MG63 (cell line): Measurements from ENCODE around the gene STIM2. TPM values are rescaled to one million over a fixed set of nuclear protein-coding genes. Genes with fewer than 3 reads are reported as not detected.
"Not testable (repeated sequence)": the region's sequence is repeated elsewhere in the genome, so short reads cannot be mapped to it uniquely, and the experiment has no call there.

Experiments used
- DNase-seq: peaks from one replicate; pipeline ENCODE4 v3.0.0-alpha.2; 2020
- H3K27me3 ChIP-seq: fragments of 250-450 bp; sonication (Bioruptor Pico); 2 replicates; pipeline ENCODE4 v1.5.1; 2020; ENCODE audit warnings: mild to moderate bottlenecking, moderate library complexity
- H3K36me3 ChIP-seq: fragments of 250-450 bp; sonication (Bioruptor Pico); 2 replicates; pipeline ENCODE4 v1.5.1; 2020; ENCODE audit warnings: mild to moderate bottlenecking, moderate library complexity
- H3K4me3 ChIP-seq: fragments of 250-450 bp; sonication (Bioruptor Pico); 2 replicates; pipeline ENCODE4 v1.5.1; 2020; ENCODE audit warnings: mild to moderate bottlenecking, moderate library complexity
- H3K9me3 ChIP-seq: fragments of 250-450 bp; sonication (Bioruptor Pico); 2 replicates; pipeline ENCODE4 v1.5.1; 2020; ENCODE audit warnings: mild to moderate bottlenecking, moderate library complexity
- total RNA-seq: library from RNA; depleted of rRNA; stranded (reverse); fragments of >200 nt; shearing (Covaris generic); gene quantifications from 2 replicates; pipeline ENCODE4 v1.2.3, GENCODE V29; 2014; ENCODE audit warnings: low replicate concordance

Gene STIM2
- total RNA-seq, 1 experiment from 2014 or later = 15.7 TPM

GRCh38 chr4:26879805-26880204, 19.2 kb downstream of the STIM2 start:
- Histone ChIP-seq H3K36me3 (no peaks in the 10 kb centered on the region), H3K27me3 (no peaks in the 10 kb centered on the region), H3K9me3 (no peaks in the 10 kb centered on the region), H3K4me3 (no peak overlapping the region)
- no peak for DNase-seq

GRCh38 chr4:26884026-26884425, 23.4 kb downstream of the STIM2 start:
- DNase-seq = no peak
- no peaks in the 10 kb centered on the region for H3K27me3 ChIP-seq

GRCh38 chr4:26884486-26884988, 23.9 kb downstream of the STIM2 start:
- no peaks in the 10 kb centered on the region for H3K36me3 ChIP-seq
- H3K27me3 ChIP-seq = no peaks in the 10 kb centered on the region
- no peak for DNase-seq
- no peak overlapping the region for H3K4me3 ChIP-seq
- H3K9me3 ChIP-seq = no peaks in the 10 kb centered on the region

More at GRCh38 chr4:26884026-26884425, 23.4 kb downstream of the STIM2 start:
- Histone ChIP-seq H3K9me3 (no peaks in the 10 kb centered on the region), H3K36me3 (no peaks in the 10 kb centered on the region), H3K4me3 (no peak overlapping the region)

GRCh38 chr4:26885912-26886274, 25.3 kb downstream of the STIM2 start:
- no peaks in the 10 kb centered on the region for H3K36me3 ChIP-seq
- no peak overlapping the region for H3K4me3 ChIP-seq
- H3K9me3 ChIP-seq = no peaks in the 10 kb centered on the region
- no peaks in the 10 kb centered on the region for H3K27me3 ChIP-seq
- no peak for DNase-seq

- no peaks in the 10 kb centered on the region for H3K9me3 ChIP-seq
- no peaks in the 10 kb centered on the region for H3K27me3 ChIP-seq
- no peak for DNase-seq
- no peaks in the 10 kb centered on the region for H3K36me3 ChIP-seq
- H3K4me3 ChIP-seq = no peak overlapping the region
Observed at GRCh38 chr4:26887143-26887542, 26.5 kb downstream of the STIM2 start.

- no peak for DNase-seq
- Histone ChIP-seq H3K9me3 (no peaks in the 10 kb centered on the region), H3K27me3 (no peaks in the 10 kb centered on the region), H3K4me3 (no peak overlapping the region), H3K36me3 (no peaks in the 10 kb centered on the region)
Observed at GRCh38 chr4:26887809-26888208, 27.2 kb downstream of the STIM2 start.

GRCh38 chr4:26889356-26889755, 28.7 kb downstream of the STIM2 start:
- H3K9me3 ChIP-seq = no peaks in the 10 kb centered on the region
- H3K27me3 ChIP-seq = no peaks in the 10 kb centered on the region
- no peak overlapping the region for H3K4me3 ChIP-seq
- DNase-seq = no peak
- no peaks in the 10 kb centered on the region for H3K36me3 ChIP-seq

GRCh38 chr4:26891054-26891453, 30.4 kb downstream of the STIM2 start:
- Histone ChIP-seq H3K36me3 (no peaks in the 10 kb centered on the region), H3K27me3 (no peaks in the 10 kb centered on the region), H3K4me3 (no peak overlapping the region), H3K9me3 (no peaks in the 10 kb centered on the region)
- DNase-seq = no peak

GRCh38 chr4:26891867-26892266, 31.2 kb downstream of the STIM2 start:
- no peaks in the 10 kb centered on the region for H3K9me3 ChIP-seq
- no peak for DNase-seq
- H3K27me3 ChIP-seq = no peaks in the 10 kb centered on the region
- no peaks in the 10 kb centered on the region for H3K36me3 ChIP-seq
- no peak overlapping the region for H3K4me3 ChIP-seq

- Histone ChIP-seq H3K9me3 (no peaks in the 10 kb centered on the region), H3K27me3 (no peaks in the 10 kb centered on the region), H3K36me3 (no peaks in the 10 kb centered on the region), H3K4me3 (no peak overlapping the region)
- no peak for DNase-seq
Observed at GRCh38 chr4:26892480-26893150, 32.0 kb downstream of the STIM2 start.

GRCh38 chr4:26893491-26893890, 32.9 kb downstream of the STIM2 start:
- no peaks in the 10 kb centered on the region for H3K9me3 ChIP-seq
- H3K27me3 ChIP-seq = no peaks in the 10 kb centered on the region
- no peak overlapping the region for H3K4me3 ChIP-seq
- no peak for DNase-seq
- no peaks in the 10 kb centered on the region for H3K36me3 ChIP-seq

GRCh38 chr4:26894881-26895280, 34.2 kb downstream of the STIM2 start:
- not testable (repeated sequence) for DNase-seq, H3K27me3 ChIP-seq, H3K36me3 ChIP-seq, H3K4me3 ChIP-seq, H3K9me3 ChIP-seq

- Histone ChIP-seq H3K27me3 (no peaks in the 10 kb centered on the region), H3K4me3 (no peak overlapping the region)
- no peak for DNase-seq
Observed at GRCh38 chr4:26896636-26897035, 36.0 kb downstream of the STIM2 start.

GRCh38 chr4:26899991-26900390, 39.4 kb downstream of the STIM2 start:
- no peaks in the 10 kb centered on the region for H3K36me3 ChIP-seq
- no peak for DNase-seq
- no peaks in the 10 kb centered on the region for H3K27me3 ChIP-seq
- no peak overlapping the region for H3K4me3 ChIP-seq
- no peaks in the 10 kb centered on the region for H3K9me3 ChIP-seq

More at GRCh38 chr4:26896636-26897035, 36.0 kb downstream of the STIM2 start:
- Histone ChIP-seq H3K9me3 (no peaks in the 10 kb centered on the region), H3K36me3 (no peaks in the 10 kb centered on the region)

- DNase-seq = no peak
- no peaks in the 10 kb centered on the region for H3K36me3 ChIP-seq
- no peaks in the 10 kb centered on the region for H3K9me3 ChIP-seq
- H3K27me3 ChIP-seq = no peaks in the 10 kb centered on the region
- H3K4me3 ChIP-seq = no peak overlapping the region
Observed at GRCh38 chr4:26900765-26901164, 40.1 kb downstream of the STIM2 start.

GRCh38 chr4:26905172-26905571, 44.5 kb downstream of the STIM2 start:
- Histone ChIP-seq H3K36me3 (no peaks in the 10 kb centered on the region), H3K9me3 (no peaks in the 10 kb centered on the region), H3K27me3 (no peaks in the 10 kb centered on the region), H3K4me3 (no peak overlapping the region)
- DNase-seq = no peak

- DNase-seq = no peak
- H3K4me3 ChIP-seq = no peak overlapping the region
- no peaks in the 10 kb centered on the region for H3K9me3 ChIP-seq
- no peaks in the 10 kb centered on the region for H3K36me3 ChIP-seq
- H3K27me3 ChIP-seq = no peaks in the 10 kb centered on the region
Observed at GRCh38 chr4:26907731-26908599, 47.3 kb downstream of the STIM2 start.

- no peak for DNase-seq
- H3K4me3 ChIP-seq = no peak overlapping the region
- H3K36me3 ChIP-seq = no peaks in the 10 kb centered on the region
- H3K27me3 ChIP-seq = no peaks in the 10 kb centered on the region
- H3K9me3 ChIP-seq = no peaks in the 10 kb centered on the region
Observed at GRCh38 chr4:26909369-26909768, 48.7 kb downstream of the STIM2 start.
